IMR-90 (cell line): ENCODE results near the gene PSME4. TPM values are rescaled to one million over a fixed set of nuclear protein-coding genes. Genes with fewer than 3 reads are reported as not detected.
"Not testable (repeated sequence)": the region's sequence is repeated elsewhere in the genome, so short reads cannot be mapped to it uniquely, and the experiment has no call there.

ENCODE experiments used
- ATAC-seq: fragments of 200-7000 bp; cut with Tn5 transposase; 2 replicates; pipeline ENCODE4 v1.9.1; 2020; ENCODE audit warnings: low read depth, mild to moderate bottlenecking, moderate library complexity
- BruUV-seq: library from RNA; stranded (reverse); fragments of 400-500 nt; replicated peaks from 2 replicates; lab custom pipeline; 2021; lab: Mats Ljungman, UMichigan
- CTCF ChIA-PET: fragments of 300-600 bp; formaldehyde crosslinking; extraction: SDS; loops from one replicate; lab custom pipeline; 2021; ENCODE audit warnings: antibody characterized with exemption; lab: Yijun Ruan, JAX
- POLR2A ChIA-PET: fragments of 300-600 bp; sonication (Branson Sonifier 250); formaldehyde crosslinking; loops from one replicate; lab custom pipeline; 2022; ENCODE audit warnings: antibody characterized with exemption; ENCODE audit not compliant: unreplicated experiment; lab: Charles Lee
- DNase-seq: peaks from one replicate; pipeline ENCODE4 v3.0.0; 2013
- H2AFZ ChIP-seq: replicated peaks from 2 replicates; pipeline ENCODE3; 2013; ENCODE audit warnings: low read length, mild to moderate bottlenecking; ENCODE audit not compliant: poor library complexity
- H2AK5ac ChIP-seq: 2 replicates; pipeline ENCODE4 v1.6.1; 2013; ENCODE audit warnings: low read depth, low read length, inconsistent platforms
- H2AK9ac ChIP-seq: replicated peaks from 2 replicates; pipeline ENCODE3; 2013; ENCODE audit warnings: mild to moderate bottlenecking, low read depth, low read length, moderate library complexity; ENCODE audit not compliant: poor library complexity
- H2BK120ac ChIP-seq: 2 replicates; pipeline ENCODE4 v1.6.1; 2013; ENCODE audit warnings: low read depth, low read length, inconsistent platforms
- H2BK15ac ChIP-seq: 3 replicates; pipeline ENCODE4 v1.6.1; 2013; ENCODE audit warnings: low read depth, low read length, inconsistent platforms
- H2BK20ac ChIP-seq: 2 replicates; pipeline ENCODE4 v1.6.1; 2013; ENCODE audit warnings: low read depth, mild to moderate bottlenecking, inconsistent platforms, low read length, moderate library complexity
- H2BK5ac ChIP-seq: 2 replicates; pipeline ENCODE4 v1.6.1; 2013; ENCODE audit warnings: mild to moderate bottlenecking, low read depth, low read length, inconsistent platforms; ENCODE audit not compliant: poor library complexity, severe bottlenecking
- H3K14ac ChIP-seq: replicated peaks from 2 replicates; pipeline ENCODE4 v1.6.1; 2013; ENCODE audit warnings: low read depth, low read length, inconsistent platforms
- H3K18ac ChIP-seq: 2 replicates; pipeline ENCODE4 v1.6.1; 2013; ENCODE audit warnings: low read depth, low read length, control low read depth
- H3K23ac ChIP-seq: 2 replicates; pipeline ENCODE4 v1.6.1; 2013; ENCODE audit warnings: low read depth, low read length, inconsistent platforms
- H3K27ac ChIP-seq: 2 replicates; pipeline ENCODE4 v1.5.1; 2013; ENCODE audit warnings: mild to moderate bottlenecking, control low read depth, low read length; ENCODE audit not compliant: insufficient read depth
- H3K27me3 ChIP-seq: 2 replicates; pipeline ENCODE4 v1.6.1; 2013; ENCODE audit warnings: low read length; ENCODE audit not compliant: control insufficient read depth, insufficient read depth
- H3K36me3 ChIP-seq: 2 replicates; pipeline ENCODE4 v1.6.1; 2013; ENCODE audit warnings: low read length, mixed read lengths; ENCODE audit not compliant: control insufficient read depth, insufficient read depth
- H3K4ac ChIP-seq: 2 replicates; pipeline ENCODE4 v1.6.1; 2013; ENCODE audit warnings: low read depth, low read length, inconsistent platforms
- H3K4me1 ChIP-seq: 2 replicates; pipeline ENCODE4 v1.6.1; 2013; ENCODE audit warnings: low read length, mixed read lengths; ENCODE audit not compliant: control insufficient read depth, insufficient read depth
- H3K4me2 ChIP-seq: 2 replicates; pipeline ENCODE4 v1.6.1; 2013; ENCODE audit warnings: low read depth, mild to moderate bottlenecking, control low read depth, low read length, moderate library complexity
- H3K4me3 ChIP-seq: 2 replicates; pipeline ENCODE4 v1.5.1; 2013; ENCODE audit warnings: low read depth, mild to moderate bottlenecking, control low read depth, low read length, moderate library complexity; ENCODE audit not compliant: insufficient read depth
- H3K56ac ChIP-seq: 2 replicates; pipeline ENCODE4 v1.6.1; 2013; ENCODE audit warnings: low read length, inconsistent platforms; ENCODE audit not compliant: insufficient read depth; ENCODE audit errors: extremely low read depth
- H3K79me1 ChIP-seq, 2 experiments: 2 replicates each; pipeline ENCODE4 v1.6.1; 2013; ENCODE audit warnings: low read length in 2 of 2, inconsistent platforms in 1 of 2, low read depth in 1 of 2
- H3K9ac ChIP-seq: 2 replicates; pipeline ENCODE4 v1.6.1; 2013; ENCODE audit warnings: low read depth, low read length, control low read depth
- H3K9me1 ChIP-seq: 2 replicates; pipeline ENCODE4 v1.6.1; 2013; ENCODE audit warnings: low read length, inconsistent platforms; ENCODE audit not compliant: insufficient read depth
- H3K9me3 ChIP-seq: 2 replicates; pipeline ENCODE4 v1.6.1; 2013; ENCODE audit warnings: low read length; ENCODE audit not compliant: control insufficient read depth, insufficient read depth
- H4K20me1 ChIP-seq: 2 replicates; pipeline ENCODE4 v1.6.1; 2013; ENCODE audit warnings: low read length, inconsistent platforms; ENCODE audit not compliant: insufficient read depth
- H4K5ac ChIP-seq: 2 replicates; pipeline ENCODE4 v1.6.1; 2013; ENCODE audit warnings: mild to moderate bottlenecking, low read depth, low read length, control low read depth
- H4K8ac ChIP-seq, 2 experiments: 2 replicates each; pipeline ENCODE4 v1.6.1; 2013; ENCODE audit warnings: low read depth in 2 of 2, low read length in 2 of 2, control low read depth in 1 of 2, inconsistent platforms in 1 of 2
- H4K91ac ChIP-seq: 2 replicates; pipeline ENCODE4 v1.6.1; 2013; ENCODE audit warnings: low read depth, low read length, inconsistent platforms; ENCODE audit not compliant: insufficient read depth
- WGBS, 2 experiments: methylation state at CpG; one replicate each; pipeline versions ENCODE4 v1.1.5 to v1.1.7; 2013; ENCODE audit warnings: missing lambda C conversion rate in 2 of 2; ENCODE audit not compliant: insufficient read length in 1 of 2; ENCODE audit errors: extremely low coverage in 2 of 2; 5-methylcytosine and 5-hydroxymethylcytosine counted together
- dilution Hi-C: fragments of 300-500 bp; cut with HindIII; formaldehyde crosslinking; loops from one replicate; pipeline ENCODE4 v1.14.3; 2018; ENCODE audit warnings: low sequenced_read_pairs; ENCODE audit not compliant: unreplicated experiment
- in situ Hi-C: fragments of 300-500 bp; cut with MboI; formaldehyde crosslinking; loops from 3 replicates; pipeline ENCODE4 v1.14.3; 2019; ENCODE audit warnings: low sequenced_read_pairs, inconsistent platforms, mixed read lengths
- intact Hi-C: fragments of 100-400 bp; cut with micrococcal nuclease; formaldehyde crosslinking; loops from 2 replicates; pipeline ENCODE4 v1.10.0; 2022
- polyA plus RNA-seq, 3 experiments: library from polyadenylated mRNA; depleted of rRNA; stranded (reverse); fragments of >200 nt; gene quantifications; 2 replicates each; pipeline ENCODE4 v1.2.3, GENCODE V29; 2012; ENCODE audit warnings: low replicate concordance in 1 of 3
- total RNA-seq: library from RNA; depleted of rRNA; stranded (reverse); fragments of >200 nt; gene quantifications from 2 replicates; pipeline ENCODE4 v1.2.3, GENCODE V29; 2012

Gene PSME4
- total and polyA plus RNA-seq, 2 of the 4 experiments (the other 2 are of a cell fraction), result 28.2 to 61.3 TPM

DNA sequence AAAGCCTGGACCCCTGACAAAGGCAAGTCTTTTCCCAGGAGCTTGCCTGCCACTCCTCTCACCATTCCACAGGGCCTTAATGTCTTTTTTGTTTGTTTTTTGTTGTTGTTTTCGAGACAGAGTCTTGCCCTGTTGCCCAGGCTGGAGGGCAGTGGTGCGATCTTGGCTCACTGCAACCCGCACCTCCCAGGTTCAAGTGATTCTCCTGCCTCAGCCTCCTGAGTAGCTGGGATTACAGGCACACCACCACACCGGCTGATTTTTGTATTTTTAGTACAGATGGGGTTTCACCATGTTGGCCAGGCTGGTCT, 140.9 kb downstream of the PSME4 start:
- H3K9ac ChIP-seq, H3K4me2 ChIP-seq, H3K9me3 ChIP-seq, H2BK5ac ChIP-seq, H3K56ac ChIP-seq, POLR2A ChIA-PET, H3K79me1 ChIP-seq, H3K4me1 ChIP-seq, BruUV-seq, H2BK20ac ChIP-seq, intact Hi-C loops, H3K23ac ChIP-seq, H3K27me3 ChIP-seq, H2AK5ac ChIP-seq, H3K4me3 ChIP-seq, H2AFZ ChIP-seq, H2BK120ac ChIP-seq, H4K20me1 ChIP-seq, H4K91ac ChIP-seq, H4K5ac ChIP-seq, H3K9me1 ChIP-seq, ATAC-seq, H3K4ac ChIP-seq, H3K18ac ChIP-seq, CTCF ChIA-PET, H3K14ac ChIP-seq, in situ Hi-C loops, H2BK15ac ChIP-seq, H4K8ac ChIP-seq, H3K27ac ChIP-seq, H2AK9ac ChIP-seq, H3K36me3 ChIP-seq, dilution Hi-C loops, DNase-seq: not testable (repeated sequence)
- WGBS, 2 experiments, result no CpG with 5 or more reads among the region's 4 CpGs
